ENCODE data around the gene CTDP1. TPM values are rescaled to one million over a fixed set of nuclear protein-coding genes. Genes with fewer than 3 reads are reported as not detected.
"Not testable (repeated sequence)": the region's sequence is repeated elsewhere in the genome, so short reads cannot be mapped to it uniquely, and the experiment has no call there.

CTDP1 gene
- polyA plus RNA-seq, 6 donors from 2014 or later, result 2.9 to 15.6 (median 9.0) TPM

- Mint-ChIP-seq H3K9me3 (peaks cover 0 to 3% (median 0%) of the 10 kb centered on the region in 7 donors), H3K4me3 (no peak overlapping the region), H3K27me3 (no peaks in the 10 kb centered on the region), H3K27ac (peak overlapping the region in 1 of 6 donors; percentile 54), H3K36me3 (peaks cover 19 to 35% of the 10 kb centered on the region in 2 donors), H3K4me1 (peaks cover 0 to 8% (median 2%) of the 10 kb centered on the region in 3 donors)
- no peak for ATAC-seq (ENCODE audit: low read depth in 2 of 2)
- no peak for DNase-seq
Observed at GRCh38 chr18:79718126-79718525, 38.5 kb downstream of the CTDP1 start.

GRCh38 chr18:79718878-79719477, 39.4 kb downstream of the CTDP1 start:
- Mint-ChIP-seq H3K36me3 (peaks cover 19 to 35% of the 10 kb centered on the region in 2 donors), H3K9me3 (peaks cover 0 to 3% (median 0%) of the 10 kb centered on the region in 7 donors), H3K27me3 (no peaks in the 10 kb centered on the region), H3K4me3 (no peak overlapping the region), H3K4me1 (peaks cover 0 to 8% (median 2%) of the 10 kb centered on the region in 3 donors), H3K27ac (peak overlapping the region in 2 of 6 donors; percentile 60 to 88)
- DNase-seq (no peak), ATAC-seq (ENCODE audit: low read depth in 2 of 2) (no peak)

DNA sequence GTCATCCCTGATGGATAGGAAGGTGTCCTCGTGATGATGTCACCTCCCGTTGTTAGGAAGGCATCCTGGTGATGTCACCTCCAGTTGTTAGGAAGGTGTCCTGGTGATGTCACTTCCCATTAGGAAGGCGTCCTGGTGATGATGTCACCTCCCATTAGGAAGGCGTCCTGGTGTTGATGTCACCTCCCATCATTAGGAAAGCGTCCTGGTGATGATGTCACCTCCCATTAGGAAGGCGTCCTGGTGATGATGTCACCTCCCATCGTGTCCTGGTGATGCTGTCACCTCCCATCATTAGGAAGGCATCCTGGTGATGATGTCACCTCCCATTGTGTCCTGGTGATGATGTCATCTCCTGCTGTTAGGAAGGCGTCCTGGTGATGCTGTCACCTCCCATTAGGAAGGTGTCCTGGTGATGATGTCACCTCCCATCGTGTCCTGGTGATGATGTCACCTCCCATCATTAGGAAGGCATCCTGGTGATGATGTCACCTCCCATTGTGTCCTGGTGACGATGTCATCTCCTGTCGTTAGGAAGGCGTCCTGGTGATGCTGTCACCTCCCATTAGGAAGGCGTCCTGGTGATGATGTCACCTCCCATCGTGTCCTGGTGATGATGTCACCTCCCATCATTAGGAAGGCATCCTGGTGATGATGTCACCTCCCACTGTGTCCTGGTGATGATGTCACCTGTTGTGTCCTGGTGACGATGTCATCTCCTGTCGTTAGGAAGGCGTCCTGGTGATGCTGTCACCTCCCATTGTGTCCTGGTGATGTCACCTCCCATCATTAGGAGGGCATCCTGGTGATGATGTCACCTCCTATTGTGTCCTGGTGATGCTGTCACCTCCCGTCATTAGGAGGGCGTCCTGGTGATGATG, 40.1 kb downstream of the CTDP1 start:
- H3K36me3 Mint-ChIP-seq, result peaks cover 20 to 35% of the 10 kb centered on the region in 2 donors
- not testable (repeated sequence) for DNase-seq; ATAC-seq (ENCODE audit: low read depth in 2 of 2); H3K27ac Mint-ChIP-seq; H3K4me1 Mint-ChIP-seq; H3K27me3 Mint-ChIP-seq; H3K4me3 Mint-ChIP-seq; H3K9me3 Mint-ChIP-seq

- Mint-ChIP-seq H3K4me3 (no peak overlapping the region), H3K27me3 (no peaks in the 10 kb centered on the region), H3K4me1 (peaks cover 1 to 9% (median 2%) of the 10 kb centered on the region in 3 donors), H3K36me3 (peaks cover 24 to 31% of the 10 kb centered on the region in 2 donors), H3K9me3 (peaks cover 0 to 3% (median 0%) of the 10 kb centered on the region in 7 donors), H3K27ac (no peak overlapping the region)
- no peak for ATAC-seq (ENCODE audit: low read depth in 2 of 2)
- no peak for DNase-seq
Observed at GRCh38 chr18:79720359-79720733, 40.7 kb downstream of the CTDP1 start.

- Mint-ChIP-seq H3K27me3 (no peaks in the 10 kb centered on the region), H3K4me3 (no peak overlapping the region), H3K9me3 (peaks cover 0 to 3% (median 0%) of the 10 kb centered on the region in 7 donors), H3K27ac (no peak overlapping the region), H3K4me1 (peaks cover 2 to 14% (median 8%) of the 10 kb centered on the region in 3 donors), H3K36me3 (peaks cover 36 to 45% of the 10 kb centered on the region in 2 donors)
- no peak for ATAC-seq (ENCODE audit: low read depth in 2 of 2)
- DNase-seq, result no peak
Observed at GRCh38 chr18:79723036-79723435, 43.4 kb downstream of the CTDP1 start.

DNA sequence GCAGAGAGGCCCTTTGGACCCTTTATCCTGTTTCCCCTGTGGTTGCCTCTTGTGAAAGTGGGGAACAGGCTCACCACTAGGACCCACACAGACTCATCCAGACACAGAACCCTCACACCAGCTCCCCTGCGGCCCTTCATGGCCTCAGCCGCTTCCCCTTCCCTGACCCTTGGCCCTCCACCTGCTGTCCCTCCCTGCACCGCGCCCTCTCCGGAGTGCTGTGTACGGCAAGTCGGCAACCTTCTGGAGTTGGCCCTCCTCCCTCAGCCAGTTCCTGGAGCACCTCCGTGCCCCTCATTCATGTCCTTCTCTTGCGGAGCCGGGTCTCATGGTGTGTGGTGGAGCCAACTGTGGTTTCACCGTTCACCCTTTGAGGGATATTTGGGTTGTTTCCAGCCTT, 44.0 kb downstream of the CTDP1 start:
- DNase-seq (no peak), ATAC-seq (ENCODE audit: low read depth in 2 of 2) (no peak)
- Mint-ChIP-seq H3K9me3 (peaks cover 0 to 3% (median 0%) of the 10 kb centered on the region in 7 donors), H3K27ac (peak overlapping the region in 1 of 6 donors; percentile 71), H3K4me3 (no peak overlapping the region), H3K27me3 (no peaks in the 10 kb centered on the region), H3K4me1 (peaks cover 2 to 14% (median 8%) of the 10 kb centered on the region in 3 donors), H3K36me3 (peaks cover 34 to 46% of the 10 kb centered on the region in 2 donors)

DNA sequence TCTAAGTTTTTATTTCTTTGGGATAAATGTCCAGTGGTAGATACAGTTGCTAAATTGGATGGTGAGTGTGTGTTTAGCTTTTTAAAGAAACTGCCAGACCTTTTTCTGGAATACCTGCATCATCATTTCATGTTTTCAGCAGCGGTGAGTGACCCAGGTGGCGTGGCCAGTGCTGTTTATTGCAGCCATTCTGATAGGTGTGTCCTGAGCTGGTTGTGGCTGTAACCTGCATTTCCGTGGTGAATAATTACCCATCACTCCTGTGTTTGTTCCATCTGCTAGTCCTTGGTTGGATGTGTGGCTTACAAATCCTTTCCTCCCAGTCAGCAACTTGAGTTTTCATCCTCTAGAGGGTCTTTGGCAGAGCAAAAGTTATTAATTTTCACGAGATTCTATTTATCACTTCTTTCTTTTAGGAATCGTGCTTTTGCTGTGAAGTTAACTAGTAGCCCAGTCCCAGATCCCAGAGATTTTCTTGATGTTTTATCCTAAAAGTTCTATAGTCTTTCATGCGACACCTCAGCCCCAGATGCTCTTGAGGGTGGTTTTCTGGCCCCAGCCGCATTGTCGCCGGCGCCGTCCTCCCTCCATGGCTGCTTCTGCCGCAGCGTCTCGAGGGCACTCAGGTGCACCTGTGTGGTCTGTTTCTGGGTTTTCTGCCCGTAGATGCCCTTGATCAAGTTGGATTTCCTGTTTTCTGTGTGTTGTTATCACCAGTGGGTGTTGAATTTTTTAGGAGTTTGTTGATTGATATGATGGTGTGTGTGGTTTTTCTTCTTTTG, 44.9 kb downstream of the CTDP1 start:
- Mint-ChIP-seq H3K27me3 (no peaks in the 10 kb centered on the region), H3K27ac (no peak overlapping the region), H3K9me3 (peaks cover 0 to 5% (median 0%) of the 10 kb centered on the region in 7 donors), H3K36me3 (peaks cover 28 to 46% of the 10 kb centered on the region in 2 donors), H3K4me3 (peak overlapping the region in 1 of 8 donors; percentile 83), H3K4me1 (peaks cover 2 to 10% (median 8%) of the 10 kb centered on the region in 3 donors)
- ATAC-seq (ENCODE audit: low read depth in 2 of 2), result no peak
- no peak for DNase-seq

- Mint-ChIP-seq H3K4me1 (peaks cover 2 to 10% (median 8%) of the 10 kb centered on the region in 3 donors), H3K27ac (peak overlapping the region in 1 of 6 donors; percentile 56), H3K9me3 (peaks cover 0 to 10% (median 0%) of the 10 kb centered on the region in 7 donors), H3K36me3 (peaks cover 27 to 54% of the 10 kb centered on the region in 2 donors), H3K4me3 (no peak overlapping the region), H3K27me3 (no peaks in the 10 kb centered on the region)
- DNase-seq, result no peak
- no peak for ATAC-seq (ENCODE audit: low read depth in 2 of 2)
Observed at GRCh38 chr18:79725486-79725885, 45.9 kb downstream of the CTDP1 start.

GRCh38 chr18:79726721-79727120, 47.1 kb downstream of the CTDP1 start:
- Mint-ChIP-seq H3K27me3 (no peaks in the 10 kb centered on the region), H3K36me3 (peaks cover 19 to 53% of the 10 kb centered on the region in 2 donors), H3K4me1 (peaks cover 0 to 8% (median 6%) of the 10 kb centered on the region in 3 donors), H3K9me3 (peaks cover 0 to 19% (median 5%) of the 10 kb centered on the region in 7 donors), H3K4me3 (no peak overlapping the region), H3K27ac (peak overlapping the region in 1 of 6 donors; percentile 50)
- ATAC-seq (ENCODE audit: low read depth in 2 of 2) (no peak), DNase-seq (no peak)

DNA sequence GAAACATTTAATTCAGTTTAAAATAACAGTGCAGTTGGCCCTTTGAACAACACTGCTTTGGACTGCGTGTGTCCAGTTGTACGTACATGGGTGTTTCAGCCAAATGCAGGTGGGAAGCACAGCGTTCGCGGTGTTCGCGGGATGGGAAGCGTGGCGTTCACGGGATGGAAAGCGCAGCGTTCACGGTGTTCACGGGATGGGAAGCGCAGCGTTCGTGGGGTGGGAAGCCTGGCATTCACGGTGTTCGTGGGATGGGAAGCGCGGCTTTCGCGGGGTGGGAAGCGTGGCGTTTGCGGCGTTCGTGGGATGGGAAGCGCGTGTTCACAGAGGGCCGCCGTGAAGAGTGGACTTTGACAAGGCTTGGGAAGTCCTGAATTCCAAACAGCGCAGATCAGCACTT, 47.6 kb downstream of the CTDP1 start:
- no peak for DNase-seq
- H3K27ac Mint-ChIP-seq, result no peak overlapping the region
- no peak overlapping the region for H3K4me3 Mint-ChIP-seq
- H3K27me3 Mint-ChIP-seq, result no peaks in the 10 kb centered on the region
- ATAC-seq (ENCODE audit: low read depth in 2 of 2), result no peak
- peaks cover 0 to 23% (median 7%) of the 10 kb centered on the region in 7 donors for H3K9me3 Mint-ChIP-seq
- peaks cover 19 to 54% of the 10 kb centered on the region in 2 donors for H3K36me3 Mint-ChIP-seq
- H3K4me1 Mint-ChIP-seq, result peaks cover 0 to 8% (median 6%) of the 10 kb centered on the region in 3 donors

DNA sequence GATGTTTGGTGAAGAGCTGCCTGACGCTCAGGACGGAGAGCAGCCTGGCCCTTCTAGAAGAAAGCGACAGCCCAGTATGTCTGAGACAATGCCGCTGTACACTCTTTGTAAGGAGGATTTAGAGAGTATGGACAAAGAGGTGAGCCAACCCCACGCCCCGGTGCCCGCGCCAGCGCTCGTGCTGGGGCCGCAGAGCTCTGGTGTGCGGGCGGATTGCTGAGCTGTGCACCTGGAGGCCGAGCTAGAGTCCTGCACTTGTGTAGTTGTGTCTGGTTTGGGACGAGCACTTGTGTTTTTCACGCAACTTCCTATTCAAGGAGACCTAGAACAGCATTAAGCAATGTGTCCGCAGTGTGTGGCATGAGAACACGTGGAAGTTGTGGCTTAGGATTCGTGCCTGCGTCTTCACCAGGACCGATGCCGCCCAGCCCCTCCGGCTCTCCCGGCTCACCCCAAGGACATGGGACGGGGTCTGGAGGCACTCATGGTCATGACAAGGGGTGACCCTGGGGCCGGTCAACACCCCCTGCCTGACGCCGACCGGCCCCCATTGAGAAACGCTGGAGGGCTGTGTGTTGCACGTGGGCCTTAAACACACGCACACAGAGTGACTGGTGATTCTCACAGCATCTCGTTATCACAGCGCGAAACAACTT, 49.5 kb downstream of the CTDP1 start:
- Mint-ChIP-seq H3K27ac (no peak overlapping the region), H3K27me3 (no peaks in the 10 kb centered on the region), H3K9me3 (peaks cover 0 to 31% (median 11%) of the 10 kb centered on the region in 7 donors), H3K4me3 (no peak overlapping the region), H3K36me3 (peaks cover 27 to 58% of the 10 kb centered on the region in 2 donors), H3K4me1 (peaks cover 0 to 12% (median 10%) of the 10 kb centered on the region in 3 donors)
- ATAC-seq (ENCODE audit: low read depth in 2 of 2) (no peak), DNase-seq (no peak)

DNA sequence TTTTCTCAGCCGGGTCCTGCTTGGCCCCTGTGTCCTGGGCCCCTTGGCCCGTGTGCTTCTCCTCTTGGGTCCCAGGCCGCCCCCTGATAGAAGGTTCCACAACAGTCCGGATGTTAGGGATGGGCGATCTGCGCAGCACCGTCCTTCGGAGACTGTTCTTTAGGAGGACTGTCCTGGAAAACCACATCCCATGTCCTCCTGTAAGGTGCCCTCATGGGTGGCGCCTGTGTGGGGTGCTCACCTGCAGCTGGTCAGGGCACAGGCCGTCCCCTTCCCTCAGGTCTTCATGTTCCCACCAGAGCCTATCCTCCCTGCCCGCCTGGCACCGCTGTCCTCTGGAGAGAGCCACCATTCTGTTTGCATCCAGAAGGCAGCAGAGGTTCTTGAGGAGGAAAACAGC, 50.0 kb downstream of the CTDP1 start:
- ATAC-seq (ENCODE audit: low read depth in 2 of 2) (no peak), DNase-seq (no peak)
- Mint-ChIP-seq H3K27ac (no peak overlapping the region), H3K27me3 (no peaks in the 10 kb centered on the region), H3K4me3 (no peak overlapping the region), H3K9me3 (peaks cover 0 to 31% (median 11%) of the 10 kb centered on the region in 7 donors), H3K4me1 (peaks cover 1 to 12% (median 10%) of the 10 kb centered on the region in 3 donors), H3K36me3 (peaks cover 32 to 58% of the 10 kb centered on the region in 2 donors)
